ENCODE data around the gene USP15.

GRCh38 chr12:62282057-62282774 is 22.0 kb downstream of the USP15 start:
- no peak for TF ChIP-seq POLR2AphosphoS5 (IDR thresholded peaks at IDR 0.05; ENCODE audit: low read depth, low read length)
- TF ChIP-seq TAF1 (IDR thresholded peaks at IDR 0.05; ENCODE audit: borderline replicate concordance, insufficient read depth, low read length): no peak
- TF ChIP-seq REST (IDR thresholded peaks at IDR 0.05; ENCODE audit: insufficient read depth in 1 of 2, low read depth in 2 of 2, low read length in 2 of 2): no peak
- no peak for TF ChIP-seq SIN3A (IDR thresholded peaks at IDR 0.05; ENCODE audit: borderline replicate concordance, insufficient read depth, low read length)
- TF ChIP-seq FOXP2 (optimal IDR thresholded peaks at IDR 0.05; ENCODE audit: borderline replicate concordance, extremely low read depth, extremely low read length, insufficient read depth): no peak

All from PFSK-1 (cell line).